Activated CD4-positive, CD25-positive, alpha-beta regulatory T cell treated with anti-CD3 and anti-CD28 coated beads, Interleukin-2, amount 50 U/mL, for 24 hours (primary cell): ENCODE measurements around the gene ZNF215.
A peak's percentile ranks its signal among the peaks of the same experiment; 100 is the strongest.
"Not testable (repeated sequence)": the region's sequence is repeated elsewhere in the genome, so short reads cannot be mapped to it uniquely, and the experiment has no call there.

Experiments used
- ATAC-seq, 2 donors: fragments of 150-1000 bp; cut with Tn5 transposase; one replicate each; pipeline ENCODE4 v1.10.0; 2021; ENCODE audit warnings: mild to moderate bottlenecking in 1 of 2, moderate library complexity in 1 of 2

The ZNF215 gene

GRCh38 chr11:6926208-6927029, at the start of gene ZNF215:
Gene ZNF215, plus strand, starts transcription at chr11:6926426. Its CDS starts 5,847 bp downstream, at chr11:6932273.
- peak; percentile 17 to 55 for ATAC-seq

DNA sequence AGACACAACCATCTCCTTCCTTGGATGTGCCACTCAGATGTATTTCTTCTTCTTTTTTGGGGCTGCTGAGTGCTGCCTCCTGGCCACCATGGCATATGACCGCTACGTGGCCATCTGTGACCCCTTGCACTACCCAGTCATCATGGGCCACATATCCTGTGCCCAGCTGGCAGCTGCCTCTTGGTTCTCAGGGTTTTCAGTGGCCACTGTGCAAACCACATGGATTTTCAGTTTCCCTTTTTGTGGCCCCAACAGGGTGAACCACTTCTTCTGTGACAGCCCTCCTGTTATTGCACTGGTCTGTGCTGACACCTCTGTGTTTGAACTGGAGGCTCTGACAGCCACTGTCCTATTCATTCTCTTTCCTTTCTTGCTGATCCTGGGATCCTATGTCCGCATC, 49.3 kb upstream of the ZNF215 start:
- no peak for ATAC-seq

GRCh38 chr11:6882751-6883150, 43.5 kb upstream of the ZNF215 start:
- ATAC-seq = no peak

DNA sequence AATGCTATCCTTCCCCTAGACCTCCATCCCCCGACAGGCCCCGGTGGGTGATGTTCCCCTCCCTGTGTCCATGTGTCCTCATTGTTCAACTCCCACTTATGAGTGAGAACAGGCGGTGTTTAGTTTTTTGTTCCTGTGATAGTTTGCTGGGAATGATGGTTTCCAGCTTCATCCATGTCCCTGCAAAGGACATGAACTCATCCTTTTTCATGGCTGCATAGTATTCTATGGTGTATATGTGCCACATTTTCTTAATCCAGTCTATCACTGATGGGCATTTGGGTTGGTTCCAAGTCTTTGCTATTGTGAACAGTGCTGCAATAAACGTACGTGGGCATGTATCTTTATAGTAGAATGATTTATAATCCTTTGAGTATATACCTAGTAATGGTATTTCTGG, 38.5 kb upstream of the ZNF215 start:
- not testable (repeated sequence) for ATAC-seq

DNA sequence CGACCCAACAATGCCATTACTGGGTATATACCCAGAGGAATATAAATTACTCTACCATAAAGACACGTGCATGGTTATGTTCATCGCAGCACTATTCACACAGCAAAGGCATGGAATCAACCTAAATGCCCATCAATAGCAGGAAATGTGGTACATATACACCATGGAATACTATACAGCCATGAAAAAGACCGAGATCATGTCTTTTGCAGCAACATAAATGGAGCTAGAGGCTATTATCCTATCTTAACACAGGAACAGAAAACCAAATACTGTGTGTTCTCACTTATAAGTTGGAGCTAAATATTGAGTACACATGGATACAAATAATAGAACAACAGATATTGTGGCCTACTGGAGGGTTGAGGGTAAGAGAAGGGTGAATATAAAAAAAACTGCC, 37.4 kb upstream of the ZNF215 start:
- no peak for ATAC-seq

GRCh38 chr11:6889835-6890234, 36.4 kb upstream of the ZNF215 start:
- no peak for ATAC-seq

DNA sequence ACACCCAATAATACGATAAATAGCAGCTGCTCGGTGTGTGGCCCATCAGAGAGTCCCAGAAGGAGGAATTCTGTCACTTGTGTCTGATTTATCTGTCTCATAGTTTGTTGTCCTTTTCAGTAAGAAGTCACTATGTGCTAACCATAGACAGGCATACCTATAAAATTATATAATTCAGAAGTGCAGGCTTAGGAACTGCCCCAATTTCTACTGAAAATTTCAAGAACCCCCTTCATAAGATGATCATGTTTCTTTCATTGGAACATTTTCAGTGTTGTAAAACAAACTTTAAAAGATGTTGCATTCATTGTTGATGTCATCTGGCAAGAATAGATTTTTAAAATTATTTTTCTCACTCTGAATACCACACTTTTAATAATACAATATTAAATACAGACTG, 33.8 kb upstream of the ZNF215 start, which contains the start of gene OR2D2:
OR2D2 (minus strand) TSS at position 101 of the 400 bp plus-strand sequence; CDS start at position 101, 0 bp downstream.
- no peak for ATAC-seq

DNA sequence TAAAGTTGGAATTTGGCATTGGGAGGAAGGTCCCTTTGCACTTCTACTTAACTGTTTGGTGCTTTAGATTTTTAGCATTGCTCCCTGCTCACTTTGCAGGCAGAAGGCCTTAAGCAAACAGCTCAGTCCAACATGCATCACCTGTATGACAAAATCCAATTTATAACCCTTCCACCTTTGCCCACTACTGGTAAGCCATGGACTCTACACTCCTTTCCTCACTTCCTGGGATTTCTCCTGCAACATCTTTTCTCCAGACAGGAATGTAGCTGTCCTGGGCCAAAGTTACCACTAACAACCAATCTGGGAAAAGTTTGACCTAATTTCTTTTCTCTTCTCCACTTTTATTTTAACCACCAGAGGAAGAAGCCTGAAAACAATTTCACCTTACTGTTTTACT, 32.1 kb upstream of the ZNF215 start:
- ATAC-seq = no peak

DNA sequence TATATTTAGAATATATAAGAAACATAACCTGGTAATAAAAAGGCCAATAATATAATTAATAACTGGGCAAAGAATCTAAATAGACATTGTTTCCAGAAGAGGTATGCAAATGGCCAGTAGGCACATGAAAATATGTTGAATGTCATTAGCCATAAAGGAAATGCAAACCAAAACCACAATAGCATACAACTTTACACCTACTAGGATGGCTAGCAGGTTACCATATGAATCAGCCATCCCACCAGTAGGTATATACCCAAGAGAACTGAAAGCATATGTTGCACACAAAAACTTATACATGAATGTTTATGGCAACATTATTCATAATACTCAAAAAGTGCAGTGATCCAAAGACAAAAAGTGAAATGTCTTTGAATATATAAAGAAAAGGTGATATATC, 31.2 kb upstream of the ZNF215 start:
- ATAC-seq = peak in 1 of 2 donors; percentile 30

DNA sequence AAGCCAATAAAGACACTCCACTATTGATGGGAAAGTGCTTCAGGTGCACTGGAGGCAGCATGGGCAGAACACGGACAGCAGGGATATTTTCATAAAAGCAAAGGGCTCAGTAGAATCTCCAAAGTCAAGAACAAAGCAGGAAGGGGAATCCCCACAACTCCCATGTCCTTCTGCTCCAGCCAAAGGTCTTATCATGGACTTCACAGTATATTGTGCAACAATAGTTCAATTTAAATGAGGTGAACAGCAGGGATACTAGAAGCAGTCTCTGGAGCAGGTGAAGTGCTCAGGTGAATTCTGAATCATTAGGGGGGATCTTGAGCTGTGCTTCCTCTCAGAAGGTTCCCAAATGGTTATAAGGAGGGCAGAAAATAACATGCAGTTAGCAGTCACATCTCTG, 27.3 kb upstream of the ZNF215 start:
- no peak for ATAC-seq

- no peak for ATAC-seq
Observed at GRCh38 chr11:6900327-6900999, 25.8 kb upstream of the ZNF215 start.

GRCh38 chr11:6904804-6905203, 21.4 kb upstream of the ZNF215 start:
- ATAC-seq = not testable (repeated sequence)

DNA sequence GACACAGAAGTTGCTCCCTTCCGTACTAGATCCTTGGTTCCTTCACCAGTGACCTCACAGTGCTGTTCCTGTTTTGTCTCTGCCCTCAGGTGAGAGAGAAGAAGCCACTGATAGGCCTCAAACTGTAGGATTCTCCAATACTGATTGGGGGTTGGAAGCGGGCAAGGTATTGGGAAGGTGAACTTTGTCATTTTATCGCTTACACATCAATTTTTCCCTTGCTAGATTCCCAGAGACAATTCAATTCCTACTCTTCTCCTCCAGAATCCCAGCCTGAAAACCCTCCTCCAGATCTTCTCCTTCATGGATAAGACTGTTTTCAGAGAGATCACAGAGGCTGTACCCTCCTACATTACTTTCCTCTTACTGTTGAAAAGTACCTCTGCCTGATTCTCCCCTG, 14.8 kb upstream of the ZNF215 start:
- ATAC-seq = no peak

- ATAC-seq = peak in 1 of 2 donors; percentile 13
Observed at GRCh38 chr11:6911948-6912347, 14.3 kb upstream of the ZNF215 start.

GRCh38 chr11:6919698-6920097, 6.5 kb upstream of the ZNF215 start:
- no peak for ATAC-seq

GRCh38 chr11:6920702-6921101, 5.5 kb upstream of the ZNF215 start, which contains the start of gene OR2D3:
Gene OR2D3, plus strand, starts transcription at chr11:6921002. Its CDS starts 0 bp downstream, at chr11:6921002.
- no peak for ATAC-seq

GRCh38 chr11:6925007-6925577, 1.1 kb upstream of the ZNF215 start:
- no peak for ATAC-seq

GRCh38 chr11:6925636-6926207, 504 bp upstream of the ZNF215 start:
- ATAC-seq = no peak

- no peak for ATAC-seq
Observed at GRCh38 chr11:6927030-6927617, 898 bp downstream of the ZNF215 start.

DNA sequence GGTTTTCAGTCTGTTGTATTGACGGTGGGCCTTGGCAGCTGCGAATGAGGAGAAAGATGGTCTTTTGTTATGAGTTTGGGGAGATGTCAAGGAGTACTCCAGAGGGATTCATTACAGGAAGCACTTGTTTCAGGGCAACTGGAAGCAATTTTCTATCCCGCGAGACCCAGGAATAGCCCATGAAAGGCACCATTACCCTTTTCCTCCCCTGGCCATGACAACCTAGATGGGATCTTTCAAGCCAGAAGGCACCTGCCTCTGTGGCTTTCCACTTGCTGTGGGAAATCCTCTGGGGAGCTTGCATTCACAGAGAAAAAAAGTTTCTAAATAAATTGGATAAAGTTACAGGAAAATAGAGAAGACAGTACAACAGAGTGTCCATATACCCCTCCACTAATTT, 2.7 kb downstream of the ZNF215 start:
- ATAC-seq = no peak

GRCh38 chr11:6931146-6931713, 5.0 kb downstream of the ZNF215 start:
- no peak for ATAC-seq

DNA sequence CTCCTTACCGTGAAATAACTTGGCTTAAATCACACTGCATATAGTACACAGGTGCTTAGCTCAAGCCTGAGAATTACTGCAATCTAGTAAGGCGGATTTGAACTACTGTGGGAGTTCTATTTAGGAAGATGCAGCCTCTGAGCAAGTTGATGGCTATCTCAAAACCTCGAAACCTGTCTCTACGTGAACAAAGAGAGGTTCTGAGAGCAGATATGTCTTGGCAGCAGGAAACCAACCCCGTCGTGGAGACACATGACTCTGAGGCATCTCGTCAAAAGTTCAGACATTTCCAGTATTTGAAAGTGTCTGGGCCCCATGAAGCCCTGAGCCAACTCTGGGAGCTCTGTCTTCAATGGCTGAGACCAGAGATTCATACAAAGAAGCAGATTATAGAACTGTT, 5.9 kb downstream of the ZNF215 start:
- ATAC-seq = no peak

- ATAC-seq = no peak
Observed at GRCh38 chr11:6941970-6942369, 15.7 kb downstream of the ZNF215 start.
